GM18873 (cell line): ENCODE data around the gene ATP1B3.
A peak's percentile ranks its signal among the peaks of the same experiment; 100 is the strongest.
"Not testable (repeated sequence)": the region's sequence is repeated elsewhere in the genome, so short reads cannot be mapped to it uniquely, and the experiment has no call there.

Source experiments
- ATAC-seq: cut with Tn5 transposase; IDR thresholded peaks from one replicate; pipeline ENCODE4 v1.9.1; 2021; ENCODE audit warnings: mild to moderate bottlenecking, moderate library complexity, moderate number of reproducible peaks; ENCODE audit not compliant: unreplicated experiment, low FRiP score

ATP1B3 gene

DNA sequence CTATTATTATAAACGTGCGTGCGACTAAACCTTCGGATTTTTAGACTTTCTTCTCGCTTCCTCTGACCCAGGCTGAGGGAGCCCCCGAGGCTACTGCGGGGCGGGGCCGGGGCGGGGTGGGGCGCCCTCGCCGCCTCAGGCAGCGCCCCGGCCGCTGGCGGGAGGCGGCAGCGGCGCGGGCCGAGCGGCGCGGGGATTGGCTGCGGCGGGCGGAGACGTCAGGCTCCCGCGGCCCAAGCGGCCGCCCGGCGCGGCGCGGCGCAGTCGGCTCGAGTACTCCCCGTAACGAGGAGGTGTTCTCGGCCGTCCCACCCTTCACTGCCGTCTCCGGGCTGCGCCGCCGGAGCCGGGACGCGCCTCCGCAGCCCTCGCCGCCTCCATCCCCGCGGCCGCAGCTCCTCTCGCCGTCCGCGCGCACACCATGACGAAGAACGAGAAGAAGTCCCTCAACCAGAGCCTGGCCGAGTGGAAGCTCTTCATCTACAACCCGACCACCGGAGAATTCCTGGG, at the start of gene ATP1B3:
TSS of gene ATP1B3 (plus strand) at position 263 of the 510 bp plus-strand sequence. CDS start at position 422, 159 bp downstream.
- ATAC-seq = peak; percentile 62

DNA sequence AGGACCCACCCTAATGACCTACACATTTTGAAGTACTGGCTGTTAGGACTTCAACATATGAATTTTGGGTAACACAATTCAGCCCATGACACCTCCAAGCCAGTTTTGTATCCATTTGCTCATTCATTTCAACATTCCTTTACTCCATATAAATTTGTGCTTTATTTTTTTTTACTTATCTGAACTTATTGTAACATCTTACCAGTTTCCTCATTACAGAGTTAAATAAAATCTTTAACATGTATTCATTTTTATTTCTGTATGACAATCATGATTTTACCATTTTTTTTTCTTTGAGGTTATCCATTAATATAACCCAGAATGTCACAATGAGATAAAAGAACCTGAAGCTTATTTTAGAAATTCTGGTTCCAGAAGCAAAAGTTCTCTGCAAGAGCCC, 48.0 kb upstream of the ATP1B3 start:
- ATAC-seq = no peak

DNA sequence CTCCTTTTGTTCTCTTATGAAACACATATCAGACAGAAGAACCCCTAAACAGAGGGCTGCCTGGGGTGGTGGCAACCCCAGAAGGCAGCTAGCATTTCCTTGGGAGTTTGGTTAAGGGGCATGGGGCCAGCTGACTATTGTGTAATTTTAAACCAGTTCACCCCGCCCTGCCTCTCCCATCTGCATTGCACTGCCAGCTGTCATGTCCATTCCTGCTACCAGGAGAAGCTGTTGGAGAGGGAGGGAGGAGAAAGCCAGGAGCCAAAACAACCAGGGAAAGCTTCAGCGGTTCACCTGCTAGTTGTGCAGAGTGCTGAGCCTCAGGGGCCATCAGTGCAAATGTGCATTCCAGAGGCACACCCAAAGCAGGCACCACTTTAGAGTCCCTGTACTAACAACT, 47.6 kb upstream of the ATP1B3 start:
- ATAC-seq = no peak

DNA sequence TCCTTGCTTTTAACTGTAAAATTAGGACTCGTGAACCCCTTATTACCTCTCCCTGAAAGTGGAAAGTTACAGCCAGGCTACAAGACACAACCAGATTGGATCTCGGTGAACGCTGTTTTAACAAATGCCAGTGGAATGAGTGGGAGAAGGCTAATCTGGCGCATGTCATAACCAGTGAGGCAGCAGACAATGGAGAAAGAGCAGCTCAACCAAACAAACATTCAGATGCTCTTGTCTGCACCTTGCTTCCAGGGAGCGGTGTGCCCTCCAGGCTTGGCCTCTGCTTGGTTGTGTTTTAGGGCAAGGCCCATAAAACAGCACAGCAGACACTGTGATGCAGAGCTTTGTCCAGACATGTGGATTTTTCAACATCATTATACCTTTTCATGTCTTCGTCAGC, 45.9 kb upstream of the ATP1B3 start:
- ATAC-seq = no peak

DNA sequence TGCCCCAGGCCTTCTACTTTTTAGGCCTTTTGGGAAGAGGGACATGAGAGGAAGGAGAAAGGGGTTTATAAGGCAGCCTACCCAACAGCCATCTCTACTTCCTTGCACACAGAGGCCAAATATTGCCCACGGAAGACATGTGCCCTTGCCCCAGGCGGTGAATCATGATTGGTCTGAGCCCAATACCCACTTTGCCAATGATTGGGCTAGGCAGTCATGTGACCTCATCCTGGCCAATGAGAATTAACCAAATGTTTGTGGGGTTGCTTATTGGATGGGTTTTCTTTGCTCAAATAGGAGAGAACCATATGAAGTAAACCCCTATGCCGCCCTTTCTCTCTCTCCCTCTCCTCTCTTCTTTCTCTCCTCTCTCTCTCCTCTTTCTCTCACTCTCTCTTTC, 42.2 kb upstream of the ATP1B3 start:
- no peak for ATAC-seq

DNA sequence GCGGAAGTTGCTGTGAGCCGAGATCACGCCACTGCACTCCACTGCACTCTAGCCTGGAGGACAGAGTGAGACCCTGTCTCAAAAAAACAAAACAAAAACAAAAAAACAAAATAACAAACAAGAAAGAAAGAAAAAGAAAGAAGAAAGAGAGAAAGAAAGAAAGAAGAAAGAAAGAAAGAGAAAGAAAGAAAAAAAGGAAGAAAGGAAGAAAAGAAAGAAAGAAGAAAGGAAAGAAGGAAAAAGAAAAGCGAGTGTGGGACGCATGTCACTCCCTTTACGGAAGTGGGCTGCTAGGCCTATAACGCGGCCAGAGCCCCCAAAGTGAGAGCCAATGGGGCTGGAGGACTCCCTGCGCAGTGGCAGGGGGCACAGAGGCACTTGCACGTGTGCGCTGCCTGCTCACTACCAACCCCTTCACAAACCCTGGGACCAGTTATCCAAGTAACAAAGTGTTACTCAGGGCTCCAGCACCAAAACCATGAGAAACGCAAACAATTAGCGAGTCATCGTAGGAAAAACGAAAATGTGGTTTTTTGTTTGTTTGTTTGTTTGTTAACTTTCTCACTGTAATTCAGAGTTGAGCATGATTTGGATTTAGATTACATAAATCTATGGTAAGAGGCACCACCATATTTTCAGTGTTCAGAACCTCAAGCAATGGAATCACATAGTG, 40.8 kb upstream of the ATP1B3 start:
- ATAC-seq = no peak

DNA sequence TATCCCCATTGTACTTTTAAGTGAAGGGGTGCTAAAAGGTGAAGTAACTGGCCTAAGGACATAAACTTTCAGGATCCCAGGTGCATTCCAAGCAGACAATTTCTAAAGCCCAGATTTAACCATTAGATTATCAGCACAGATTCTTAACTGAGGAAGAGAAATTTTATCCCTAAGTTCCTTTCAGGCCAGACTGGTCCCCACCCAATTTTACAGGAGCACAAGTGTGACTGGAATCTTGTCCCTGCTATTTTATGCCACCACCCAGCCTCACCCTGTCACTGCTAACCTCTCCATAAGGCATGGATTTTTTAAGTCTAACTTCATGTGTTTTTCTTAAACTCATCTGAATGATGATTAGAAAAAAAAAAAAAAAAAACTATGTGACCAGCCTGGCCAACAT, 37.1 kb upstream of the ATP1B3 start:
- ATAC-seq = no peak

DNA sequence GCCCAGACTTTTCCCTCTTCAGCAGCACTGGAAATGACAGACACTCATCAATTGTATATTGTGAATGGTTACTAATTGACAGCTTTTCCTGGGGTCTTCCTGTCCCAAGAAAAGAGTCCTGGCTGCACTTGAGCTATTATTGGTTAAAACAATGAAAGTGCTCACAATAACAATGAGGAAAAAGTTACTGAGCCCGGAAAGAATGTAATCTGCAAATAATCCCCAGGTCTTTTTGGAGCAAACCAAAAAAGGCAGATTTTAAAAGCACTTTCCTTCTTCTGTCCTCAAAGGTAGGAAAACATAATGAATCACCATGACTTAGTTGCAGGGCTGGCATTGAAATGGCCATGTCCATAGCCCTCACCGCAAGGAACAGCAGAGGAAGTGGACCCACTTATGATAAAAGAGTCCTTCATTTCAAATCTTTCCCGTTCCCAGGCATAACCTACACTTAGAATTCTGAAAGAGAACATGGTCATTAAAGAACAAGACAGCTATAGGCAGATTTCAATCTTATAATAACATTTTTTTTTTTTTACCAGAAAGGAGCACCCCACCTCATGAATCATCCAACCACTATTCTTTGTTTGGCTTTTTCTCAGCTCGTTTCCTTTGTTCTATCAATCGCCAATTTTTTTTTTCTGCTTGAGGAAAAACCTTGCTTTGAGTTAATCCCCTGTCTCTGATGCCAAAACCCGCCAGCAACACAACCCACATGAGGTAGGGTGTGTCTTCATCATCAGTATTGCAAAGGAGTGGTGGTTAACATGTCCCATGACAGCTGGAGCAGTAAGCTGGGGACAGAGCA, 35.5 kb upstream of the ATP1B3 start:
- no peak for ATAC-seq

DNA sequence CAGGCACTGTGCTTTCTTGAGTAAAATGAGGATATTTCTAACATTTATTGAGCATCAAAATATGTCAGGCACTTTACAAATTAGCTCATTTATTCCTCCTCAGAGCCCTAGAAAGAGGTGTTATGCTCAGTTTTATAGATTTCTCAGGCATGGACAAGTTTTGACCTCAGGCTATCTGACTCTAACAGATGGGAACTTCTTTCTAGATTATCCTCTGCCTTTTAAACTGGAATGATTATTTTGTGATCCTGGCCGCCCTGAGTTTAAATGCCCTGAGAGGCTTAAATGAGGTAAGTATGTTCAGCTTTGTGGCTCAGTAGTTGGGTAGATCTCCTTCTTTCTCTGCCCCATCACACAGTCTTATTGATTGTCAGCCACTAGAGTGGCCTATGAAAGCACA, 32.3 kb upstream of the ATP1B3 start:
- ATAC-seq = no peak

DNA sequence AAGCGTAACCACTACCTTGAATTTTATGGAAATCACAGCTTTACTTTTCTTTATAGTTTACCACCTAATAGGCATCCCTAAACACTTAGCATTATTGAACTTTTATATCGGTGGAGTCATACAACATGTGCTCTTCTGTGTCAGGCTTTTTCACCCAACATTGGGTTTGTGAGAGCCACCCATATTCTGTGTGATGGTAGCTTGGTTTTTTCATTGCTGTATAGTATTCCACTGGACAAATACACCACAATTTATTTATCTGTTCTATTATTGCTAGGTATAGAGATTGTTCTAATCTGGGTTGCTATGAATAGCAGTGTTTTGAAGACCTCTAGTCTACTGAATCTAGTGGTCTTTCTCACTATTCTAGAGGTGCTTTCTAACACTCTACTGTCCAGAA, 31.6 kb upstream of the ATP1B3 start:
- no peak for ATAC-seq

DNA sequence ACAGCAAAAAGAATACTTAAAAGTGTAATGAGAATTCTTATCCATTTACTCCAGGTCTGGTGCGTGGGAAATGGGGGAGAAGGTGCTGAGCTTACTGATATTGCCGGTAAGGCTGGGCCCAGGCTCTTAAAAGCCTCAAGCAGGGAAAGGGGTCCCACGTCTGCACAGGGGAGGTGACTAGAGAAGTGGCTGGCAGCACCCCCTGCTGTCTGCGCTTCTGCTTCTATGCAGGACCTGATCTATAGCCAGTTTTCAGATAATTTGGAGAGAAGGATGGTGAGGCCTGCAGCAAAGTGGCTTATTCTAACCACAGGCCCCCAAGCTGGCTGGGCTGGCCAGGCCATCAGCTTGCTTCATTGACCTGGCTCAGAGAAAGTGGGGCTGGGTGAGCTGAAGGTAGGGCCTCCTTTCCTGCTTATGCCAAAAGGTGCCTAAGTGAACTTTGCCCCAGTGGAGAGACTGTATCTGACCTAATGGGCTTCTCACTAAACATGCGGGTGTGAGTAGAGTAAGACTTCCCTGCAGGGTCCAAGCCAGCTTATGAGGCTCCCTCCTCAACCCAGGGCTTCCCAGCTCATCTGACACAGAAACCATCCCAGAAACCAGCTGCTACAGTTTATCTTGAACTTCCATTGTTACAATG, 30.9 kb upstream of the ATP1B3 start:
- ATAC-seq = no peak

DNA sequence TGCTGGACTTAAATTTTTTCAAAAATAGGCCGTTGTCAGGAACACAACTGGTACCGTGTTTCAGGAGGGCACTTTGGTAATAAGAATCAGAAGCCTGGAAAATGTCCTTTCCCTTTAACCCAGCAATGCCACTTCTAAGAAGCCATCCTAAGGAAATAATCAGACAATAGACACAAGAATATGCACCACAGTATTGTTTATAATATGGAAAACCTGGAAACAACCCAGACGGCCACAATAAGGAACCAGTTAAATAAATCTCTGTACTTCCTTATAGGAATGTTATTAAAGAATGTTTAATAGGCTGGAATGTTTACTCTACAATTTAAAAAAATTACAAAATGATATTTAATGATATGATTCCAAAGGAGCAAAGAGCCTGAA, 30.4 kb upstream of the ATP1B3 start:
- ATAC-seq = no peak

DNA sequence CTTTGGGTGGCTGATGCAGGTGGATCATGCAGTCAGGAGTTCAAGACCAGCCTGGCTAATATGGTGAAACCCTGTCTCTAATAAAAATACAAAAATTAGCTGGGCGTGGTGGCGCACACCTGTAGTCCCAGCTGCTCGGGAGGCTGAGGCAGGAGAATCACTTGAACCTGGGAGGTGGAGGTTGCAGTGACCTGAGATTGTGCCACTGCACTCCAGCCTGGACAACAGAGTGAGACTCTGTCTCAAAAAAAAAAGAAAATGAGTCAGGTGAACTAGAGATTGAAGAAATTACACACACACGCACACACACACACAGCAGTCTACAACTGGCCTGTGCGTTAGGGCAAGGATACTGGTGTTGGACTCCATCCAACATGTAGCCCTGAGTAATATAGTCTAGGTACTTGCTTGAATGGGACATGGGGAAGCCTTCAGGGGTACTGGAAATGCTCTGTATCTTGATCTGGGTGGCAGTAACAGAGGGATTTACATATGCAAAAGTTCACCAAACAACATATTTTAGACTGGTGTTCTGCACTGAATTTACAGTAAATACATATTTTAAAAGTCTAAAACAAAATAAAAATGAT, 28.2 kb upstream of the ATP1B3 start:
- ATAC-seq = not testable (repeated sequence)

DNA sequence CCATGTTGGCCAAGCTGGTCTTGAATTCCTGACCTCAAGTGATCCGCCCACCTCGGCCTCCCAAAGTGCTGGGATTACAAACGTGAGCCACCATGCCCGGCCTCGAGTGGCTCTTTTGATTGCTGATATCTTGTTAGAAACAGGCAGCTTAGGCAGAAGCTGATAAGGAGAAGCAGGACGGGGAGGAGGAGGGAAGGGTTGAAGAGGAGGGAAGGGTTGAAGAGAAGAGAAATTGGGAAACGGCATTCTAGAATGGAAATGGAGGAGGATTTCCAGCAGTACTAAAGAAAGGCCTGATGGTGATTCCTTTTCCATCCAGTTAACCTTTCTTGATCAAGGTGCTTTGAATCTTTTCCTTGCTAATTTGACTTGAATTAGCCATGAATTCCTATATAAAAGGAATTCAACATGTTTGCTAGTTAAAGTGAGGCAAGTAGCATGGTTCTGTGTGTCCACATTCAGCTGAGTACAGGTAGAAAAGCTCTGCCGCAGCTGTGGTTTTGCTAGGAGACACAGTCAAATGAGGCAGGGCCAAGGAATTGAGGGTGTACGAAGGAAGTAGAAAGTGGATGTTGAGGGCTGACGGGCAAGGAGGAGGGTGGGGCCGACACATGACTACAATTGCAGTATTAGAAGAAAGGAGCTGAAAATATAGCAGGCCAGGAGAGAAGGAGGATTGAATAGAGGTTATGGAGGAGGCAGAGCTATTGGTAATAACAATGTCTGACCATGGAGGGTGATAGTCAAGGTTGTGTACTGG, 27.2 kb upstream of the ATP1B3 start:
- ATAC-seq = no peak

DNA sequence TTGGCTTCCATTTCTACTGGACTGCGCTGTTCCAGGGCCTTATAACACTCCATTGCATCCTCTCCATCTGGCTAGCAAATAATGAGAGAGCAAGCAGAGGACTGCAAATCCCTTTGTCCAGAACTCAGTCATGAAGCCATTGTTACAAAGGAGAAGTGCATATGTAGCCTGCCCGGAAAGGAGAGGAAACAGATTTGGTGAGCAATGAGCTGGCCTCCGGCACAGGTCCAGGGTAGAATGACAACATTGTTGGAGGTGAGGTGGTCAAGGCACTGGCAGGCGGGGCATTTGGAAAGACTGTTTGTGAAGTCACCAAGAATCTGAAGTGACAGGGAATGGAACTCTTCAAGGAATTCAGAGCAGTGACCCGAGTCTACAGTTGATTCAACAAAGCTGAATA, 25.0 kb upstream of the ATP1B3 start:
- no peak for ATAC-seq

DNA sequence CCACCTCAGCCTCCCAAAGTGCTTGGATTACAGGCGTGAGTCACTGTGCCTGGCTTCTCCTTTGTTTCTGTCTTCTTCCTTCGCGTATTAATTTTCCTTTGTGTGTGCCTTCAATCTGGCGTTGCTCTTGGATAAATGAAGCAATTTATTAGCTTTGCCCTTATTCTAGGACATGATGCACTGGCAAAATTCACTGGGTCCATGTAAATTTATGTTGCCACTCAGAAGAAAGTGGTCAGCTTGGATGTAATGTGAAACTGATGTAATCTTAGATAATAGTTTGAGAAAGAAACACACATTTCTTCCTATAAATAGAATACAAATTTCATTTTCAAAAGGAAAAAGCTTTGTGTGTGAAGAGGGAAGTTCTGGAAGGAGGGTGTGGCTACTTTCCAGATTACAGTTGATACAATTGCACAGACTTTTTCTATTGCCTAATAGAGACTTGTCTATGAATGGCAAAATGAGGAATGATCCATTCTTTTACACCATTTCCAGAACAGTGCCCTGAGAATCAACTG, 23.3 kb upstream of the ATP1B3 start:
- ATAC-seq = no peak

DNA sequence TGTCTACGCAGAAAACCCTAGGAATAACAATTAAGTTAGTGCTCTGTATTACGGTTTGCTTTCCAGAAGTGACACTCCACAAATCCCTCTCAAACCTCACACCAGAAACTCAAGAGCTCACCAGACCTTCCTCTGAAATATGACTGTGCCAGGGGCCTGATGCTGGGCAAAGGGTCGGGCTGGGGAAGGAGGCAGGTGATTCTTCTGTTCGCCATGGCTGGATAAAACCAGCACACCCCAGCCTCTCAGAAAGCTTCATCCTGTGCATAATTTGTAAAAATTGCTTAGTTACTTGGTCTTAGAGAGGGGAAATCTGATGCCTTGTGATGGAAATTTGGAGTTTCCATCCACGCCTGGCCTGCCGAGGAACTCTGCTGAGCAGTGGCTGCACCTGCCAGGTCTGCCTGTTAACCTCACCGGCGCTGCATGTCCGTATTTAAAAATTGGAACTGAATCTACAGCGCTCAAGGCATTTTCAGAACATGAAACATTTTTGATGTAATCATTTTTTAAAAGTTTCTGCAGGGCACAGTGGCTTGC, 22.7 kb upstream of the ATP1B3 start:
- no peak for ATAC-seq

DNA sequence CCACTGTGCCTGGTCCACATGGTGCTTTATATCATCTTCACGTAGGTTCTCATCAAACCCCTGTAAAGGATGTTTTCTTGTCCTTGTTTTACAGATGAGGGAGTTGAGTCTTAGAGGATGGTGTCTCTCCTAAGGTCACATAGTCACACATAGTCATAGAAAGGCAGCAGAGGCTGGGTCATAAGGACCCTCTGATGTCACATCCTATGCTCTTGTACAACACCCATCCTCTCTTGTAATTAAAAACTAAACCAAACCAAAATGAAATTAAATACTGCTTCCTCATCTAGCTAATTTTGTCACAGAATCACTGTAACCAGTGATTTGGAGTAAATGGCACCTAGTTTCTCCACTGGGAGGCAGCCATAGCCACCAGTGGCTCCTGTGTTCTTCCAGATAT, 21.8 kb upstream of the ATP1B3 start:
- ATAC-seq = no peak

DNA sequence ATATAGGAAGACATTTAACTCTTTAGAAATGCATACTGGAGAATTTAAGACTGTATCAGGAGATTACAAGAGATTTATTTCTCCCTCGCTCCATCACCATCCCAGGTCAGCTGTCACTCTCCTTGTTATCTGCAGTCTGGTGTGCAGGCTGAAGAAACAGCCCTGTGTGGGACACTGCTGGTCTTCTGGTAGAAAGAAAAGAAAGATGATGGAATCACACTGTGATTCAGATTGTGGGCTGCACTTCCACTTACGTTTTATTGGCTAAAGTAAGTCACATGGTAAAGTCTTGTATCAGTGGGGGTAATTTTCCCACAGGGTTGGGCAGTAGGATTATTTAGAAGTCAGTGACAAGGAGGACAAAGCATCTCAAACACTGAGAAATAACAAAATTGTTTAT, 18.1 kb upstream of the ATP1B3 start:
- ATAC-seq = no peak

DNA sequence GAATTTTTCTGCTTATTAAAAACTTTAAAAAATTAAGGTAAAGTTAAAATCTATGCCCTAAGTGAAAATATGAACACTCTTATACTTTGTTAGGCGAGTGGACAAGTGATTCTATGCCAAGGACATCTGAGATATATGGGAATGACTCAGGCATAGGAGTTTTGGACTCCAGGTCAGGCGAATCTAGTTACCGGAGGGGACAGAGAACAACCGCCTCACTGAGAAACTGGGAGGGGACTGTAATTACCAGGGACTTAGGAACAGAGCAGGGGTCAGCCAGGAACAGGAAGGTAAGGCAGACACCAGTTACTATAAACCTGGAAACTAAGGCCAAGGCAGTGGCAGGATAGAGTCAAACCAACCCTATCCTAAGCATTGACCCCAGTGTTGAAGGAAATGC, 16.8 kb upstream of the ATP1B3 start:
- no peak for ATAC-seq
